NCI-H2029 treated with DMSO at 0.1 percent for 48 hours (cell line): ENCODE measurements around the gene PHF21B.
A peak's percentile ranks its signal among the peaks of the same experiment; 100 is the strongest.

Source experiments
- DNase-seq: peaks from one replicate; lab custom pipeline; 2025; lab: John Stamatoyannopoulos, UW

PHF21B gene

GRCh38 chr22:44990810-44991209 lies 19.0 kb downstream of the PHF21B start:
- no peak for DNase-seq

- DNase-seq: no peak
Observed at GRCh38 chr22:44990328-44990727, 19.5 kb downstream of the PHF21B start.

- DNase-seq: no peak
Observed at GRCh38 chr22:44988671-44989070, 21.1 kb downstream of the PHF21B start.

- DNase-seq: no peak
Observed at GRCh38 chr22:44986926-44987325, 22.9 kb downstream of the PHF21B start.

GRCh38 chr22:44985906-44986527 lies 23.8 kb downstream of the PHF21B start:
- DNase-seq: no peak

GRCh38 chr22:44983878-44984482 lies 25.8 kb downstream of the PHF21B start:
- no peak for DNase-seq

GRCh38 chr22:44982445-44982844 lies 27.4 kb downstream of the PHF21B start:
- DNase-seq: no peak

- no peak for DNase-seq
Observed at GRCh38 chr22:44981857-44982256, 27.9 kb downstream of the PHF21B start.

- DNase-seq: no peak
Observed at GRCh38 chr22:44979154-44979553, 30.7 kb downstream of the PHF21B start.

- no peak for DNase-seq
Observed at GRCh38 chr22:44975427-44976262, 34.2 kb downstream of the PHF21B start.

- no peak for DNase-seq
Observed at GRCh38 chr22:44974454-44974853, 35.4 kb downstream of the PHF21B start.

- no peak for DNase-seq
Observed at GRCh38 chr22:44973829-44974228, 36.0 kb downstream of the PHF21B start.

- peak; percentile 68 for DNase-seq
Observed at GRCh38 chr22:44972363-44973083, 37.3 kb downstream of the PHF21B start.

GRCh38 chr22:44971651-44972362 lies 38.0 kb downstream of the PHF21B start:
- DNase-seq: no peak

GRCh38 chr22:44970291-44970690 lies 39.5 kb downstream of the PHF21B start:
- DNase-seq: no peak

- DNase-seq: no peak
Observed at GRCh38 chr22:44969817-44970216, 40.0 kb downstream of the PHF21B start.

- DNase-seq: no peak
Observed at GRCh38 chr22:44968736-44969135, 41.1 kb downstream of the PHF21B start.

GRCh38 chr22:44965171-44965570 lies 44.6 kb downstream of the PHF21B start:
- DNase-seq: no peak

- DNase-seq: no peak
Observed at GRCh38 chr22:44964722-44965078, 45.1 kb downstream of the PHF21B start.

GRCh38 chr22:44963832-44964721 lies 45.7 kb downstream of the PHF21B start:
- no peak for DNase-seq
